Keratinocyte (primary cell): ENCODE measurements around the gene GLS. TPM values are rescaled to one million over a fixed set of nuclear protein-coding genes. Genes with fewer than 3 reads are reported as not detected.
"Not testable (repeated sequence)": the region's sequence is repeated elsewhere in the genome, so short reads cannot be mapped to it uniquely, and the experiment has no call there.

Experiments used
- DNase-seq: peaks from one replicate; pipeline ENCODE4 v3.0.0-alpha.2; 2011; ENCODE audit warnings: low read depth, missing footprints, low spot score
- FAIRE-seq: peaks from 2 replicates; lab custom pipeline; 2011; peaks lifted over from hg19 to GRCh38; lab: Jason Lieb, UNC
- H2AFZ ChIP-seq: 2 replicates; pipeline ENCODE4 v1.6.0; 2012; ENCODE audit warnings: low read length, control low read depth, inconsistent platforms; ENCODE audit not compliant: control insufficient read depth
- H3K27ac ChIP-seq: 2 replicates; pipeline ENCODE4 v1.5.1; 2011; ENCODE audit warnings: low read length; ENCODE audit not compliant: control insufficient read depth, insufficient read depth
- H3K27me3 ChIP-seq: 3 replicates; pipeline ENCODE4 v1.6.0; 2011; ENCODE audit warnings: low read length; ENCODE audit not compliant: control insufficient read depth, insufficient read depth; ENCODE audit errors: extremely low read depth
- H3K36me3 ChIP-seq, 2 experiments: 2 replicates in 1 of 2; 3 replicates in 1 of 2; pipeline ENCODE4 v1.5.1; 2011; ENCODE audit warnings: low read length in 2 of 2, mild to moderate bottlenecking in 1 of 2; ENCODE audit not compliant: control insufficient read depth in 2 of 2, insufficient read depth in 2 of 2; ENCODE audit errors: extremely low read depth in 1 of 2
- H3K4me1 ChIP-seq: 3 replicates; pipeline ENCODE4 v1.5.1; 2011; ENCODE audit warnings: low read length; ENCODE audit not compliant: control insufficient read depth, insufficient read depth; ENCODE audit errors: extremely low read depth
- H3K4me2 ChIP-seq: 3 replicates; pipeline ENCODE4 v1.6.0; 2011; ENCODE audit warnings: low read depth, low read length; ENCODE audit not compliant: control insufficient read depth, insufficient read depth; ENCODE audit errors: extremely low read depth
- H3K4me3 ChIP-seq, 3 experiments: fragments of 200-600 bp in 1 of 3; sonication (generic) in 1 of 3; 2 replicates in 2 of 3; 3 replicates in 1 of 3; pipeline ENCODE4 v1.5.1; 2011 to 2016; ENCODE audit warnings: low read length in 3 of 3, mild to moderate bottlenecking in 3 of 3, control low read depth in 2 of 3, inconsistent platforms in 1 of 3, low read depth in 1 of 3, mixed read lengths in 1 of 3, mixed run types in 1 of 3, moderate library complexity in 1 of 3; ENCODE audit not compliant: control insufficient read depth in 2 of 3, insufficient read depth in 2 of 3; ENCODE audit errors: extremely low read depth in 1 of 3
- H3K79me2 ChIP-seq: 2 replicates; pipeline ENCODE4 v1.6.0; 2012; ENCODE audit warnings: low read length; ENCODE audit not compliant: control insufficient read depth, insufficient read depth
- H3K9ac ChIP-seq: 3 replicates; pipeline ENCODE4 v1.6.0; 2011; ENCODE audit warnings: low read length; ENCODE audit not compliant: control insufficient read depth, insufficient read depth; ENCODE audit errors: extremely low read depth
- H3K9me1 ChIP-seq: 3 replicates; pipeline ENCODE4 v1.6.0; 2011; ENCODE audit warnings: low read length; ENCODE audit not compliant: control insufficient read depth, insufficient read depth; ENCODE audit errors: extremely low read depth
- H3K9me3 ChIP-seq: 2 replicates; pipeline ENCODE4 v1.5.1; 2012; ENCODE audit warnings: low read depth, low read length; ENCODE audit not compliant: control insufficient read depth
- H4K20me1 ChIP-seq: 3 replicates; pipeline ENCODE4 v1.6.0; 2011; ENCODE audit warnings: low read length; ENCODE audit not compliant: control insufficient read depth, insufficient read depth; ENCODE audit errors: extremely low read depth
- EZH2 ChIP-seq: IDR thresholded peaks from one replicate; pipeline ENCODE4 v1.6.1; 2012; ENCODE audit warnings: inconsistent platforms, mild to moderate bottlenecking, low read length, moderate library complexity
- dilution Hi-C: fragments of 300-500 bp; cut with MboI; formaldehyde crosslinking; loops from one replicate; pipeline ENCODE4 v1.7.0; 2020; ENCODE audit warnings: low sequenced_read_pairs; ENCODE audit not compliant: extremely low pct_ligation_motif_present
- polyA plus RNA-seq, 5 experiments: library from polyadenylated mRNA; depleted of rRNA in 3 of 5; stranded (reverse) in 3 of 5; stranded (forward) in 1 of 5; unstranded in 1 of 5; fragments of >200 nt; gene quantifications; 1 replicate in 1 of 5; 2 replicates in 3 of 5; 3 replicates in 1 of 5; pipeline versions ENCODE4 v1.2.1 to v1.2.3, GENCODE V29; 2011 to 2012; ENCODE audit warnings: missing spikeins in 2 of 5, low read depth in 1 of 5, low replicate concordance in 1 of 5
- TF ChIP-seq, protein P1 (sequence below), 3 experiments: IDR thresholded peaks in 1 of 3; conservative IDR thresholded peaks in 1 of 3; optimal IDR thresholded peaks in 1 of 3; 2 replicates in 2 of 3; 3 replicates in 1 of 3; pipeline versions ENCODE3 to v1.5.1; 2011; ENCODE audit warnings: low read length in 3 of 3, mild to moderate bottlenecking in 3 of 3, moderate library complexity in 2 of 3, control low read depth in 1 of 3, inconsistent platforms in 1 of 3; ENCODE audit not compliant: insufficient read depth in 2 of 3; ENCODE audit errors: extremely low read depth in 1 of 3

Gene GLS
- polyA plus RNA-seq, 1 donor (not counting 4 experiments of a cell fraction or from before 2014, with no cell fraction given): 130 TPM

GRCh38 chr2:190993292-190993643 is 112.6 kb downstream of the GLS start:
- no peaks in the 10 kb centered on the region for H4K20me1 ChIP-seq
- no peaks in the 10 kb centered on the region for H3K9me3 ChIP-seq
- no peak overlapping the region for H3K9ac ChIP-seq
- DNase-seq (no peak), FAIRE-seq (no peak)
- no peak overlapping the region for H3K27ac ChIP-seq
- no peaks in the 10 kb centered on the region for H3K4me1 ChIP-seq
- no peak overlapping the region for H3K4me3 ChIP-seq
- TF ChIP-seq EZH2: no peak
- TF ChIP-seq, protein P1, sequence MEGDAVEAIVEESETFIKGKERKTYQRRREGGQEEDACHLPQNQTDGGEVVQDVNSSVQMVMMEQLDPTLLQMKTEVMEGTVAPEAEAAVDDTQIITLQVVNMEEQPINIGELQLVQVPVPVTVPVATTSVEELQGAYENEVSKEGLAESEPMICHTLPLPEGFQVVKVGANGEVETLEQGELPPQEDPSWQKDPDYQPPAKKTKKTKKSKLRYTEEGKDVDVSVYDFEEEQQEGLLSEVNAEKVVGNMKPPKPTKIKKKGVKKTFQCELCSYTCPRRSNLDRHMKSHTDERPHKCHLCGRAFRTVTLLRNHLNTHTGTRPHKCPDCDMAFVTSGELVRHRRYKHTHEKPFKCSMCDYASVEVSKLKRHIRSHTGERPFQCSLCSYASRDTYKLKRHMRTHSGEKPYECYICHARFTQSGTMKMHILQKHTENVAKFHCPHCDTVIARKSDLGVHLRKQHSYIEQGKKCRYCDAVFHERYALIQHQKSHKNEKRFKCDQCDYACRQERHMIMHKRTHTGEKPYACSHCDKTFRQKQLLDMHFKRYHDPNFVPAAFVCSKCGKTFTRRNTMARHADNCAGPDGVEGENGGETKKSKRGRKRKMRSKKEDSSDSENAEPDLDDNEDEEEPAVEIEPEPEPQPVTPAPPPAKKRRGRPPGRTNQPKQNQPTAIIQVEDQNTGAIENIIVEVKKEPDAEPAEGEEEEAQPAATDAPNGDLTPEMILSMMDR (optimal IDR thresholded peaks at IDR 0.05 in 1 of 3, IDR thresholded peaks at IDR 0.05 in 1 of 3, conservative IDR thresholded peaks at IDR 0.05 in 1 of 3; ENCODE audit: extremely low read depth in 1 of 3, insufficient read depth in 2 of 3, low read length in 3 of 3): no peak
- H3K36me3 ChIP-seq: peaks cover 51 to 58% of the 10 kb centered on the region in 2 experiments
- H3K4me2 ChIP-seq: no peak overlapping the region
- dilution Hi-C loops: no loop called here
- no peaks in the 10 kb centered on the region for H3K79me2 ChIP-seq
- no peaks in the 10 kb centered on the region for H3K9me1 ChIP-seq
- no peaks in the 10 kb centered on the region for H3K27me3 ChIP-seq
- H2AFZ ChIP-seq: no peak overlapping the region

DNA sequence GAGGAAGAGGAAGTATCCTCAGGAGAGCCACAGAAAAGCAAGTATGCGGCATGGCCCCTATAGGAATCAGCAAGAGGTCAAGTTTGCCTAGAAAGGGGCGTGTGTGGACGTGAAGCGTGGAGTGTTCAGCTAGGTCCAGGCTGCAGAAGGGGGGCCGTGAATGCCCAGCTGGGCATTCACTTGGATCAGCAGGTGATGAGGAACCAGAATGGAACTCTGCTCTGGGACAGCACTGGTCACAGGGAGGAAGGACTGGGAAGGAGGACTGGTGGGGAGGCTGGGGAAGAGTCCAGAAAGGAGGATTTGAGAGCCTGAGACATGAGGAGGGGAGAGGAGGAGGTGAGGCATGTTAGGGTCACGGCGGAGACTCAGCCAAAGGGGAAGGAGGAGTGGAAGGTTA is 113.5 kb downstream of the GLS start:
- no peaks in the 10 kb centered on the region for H3K79me2 ChIP-seq
- H3K9me3 ChIP-seq: no peaks in the 10 kb centered on the region
- H3K4me1 ChIP-seq: no peaks in the 10 kb centered on the region
- H3K36me3 ChIP-seq: peaks cover 51 to 52% of the 10 kb centered on the region in 2 experiments
- FAIRE-seq: no peak
- H3K4me3 ChIP-seq: no peak overlapping the region
- DNase-seq: no peak
- no peak overlapping the region for H2AFZ ChIP-seq
- no peak overlapping the region for H3K4me2 ChIP-seq
- H3K9me1 ChIP-seq: no peaks in the 10 kb centered on the region
- no peaks in the 10 kb centered on the region for H4K20me1 ChIP-seq
- no peak for TF ChIP-seq EZH2
- TF ChIP-seq, protein P1 (optimal IDR thresholded peaks at IDR 0.05 in 1 of 3, IDR thresholded peaks at IDR 0.05 in 1 of 3, conservative IDR thresholded peaks at IDR 0.05 in 1 of 3; ENCODE audit: extremely low read depth in 1 of 3, insufficient read depth in 2 of 3, low read length in 3 of 3): no peak
- H3K27ac ChIP-seq: no peak overlapping the region
- dilution Hi-C loops: no loop called here
- H3K27me3 ChIP-seq: no peaks in the 10 kb centered on the region
- no peak overlapping the region for H3K9ac ChIP-seq

DNA sequence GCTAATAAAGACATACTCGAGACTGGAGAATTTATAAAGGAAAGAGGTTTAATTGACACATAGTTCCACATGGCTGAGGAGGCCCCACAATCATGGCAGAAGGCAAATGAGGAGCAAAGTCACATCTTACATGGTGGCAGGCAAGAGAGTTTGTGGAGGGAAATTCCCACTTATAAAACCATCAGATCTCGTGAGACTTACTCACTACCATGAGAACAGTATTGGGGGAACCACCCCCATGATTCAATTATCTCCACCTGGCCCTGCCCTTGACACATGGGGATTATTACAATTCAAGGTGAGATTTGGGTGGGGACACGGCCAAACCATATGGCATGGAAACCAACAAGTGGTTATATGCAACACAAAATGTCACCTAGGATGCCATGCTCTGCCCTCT is 114.7 kb downstream of the GLS start:
- DNase-seq, H4K20me1 ChIP-seq, H3K27ac ChIP-seq, H3K4me1 ChIP-seq, H2AFZ ChIP-seq, H3K9me3 ChIP-seq, FAIRE-seq, H3K4me2 ChIP-seq, H3K9me1 ChIP-seq, H3K27me3 ChIP-seq, H3K4me3 ChIP-seq, H3K79me2 ChIP-seq, H3K9ac ChIP-seq, dilution Hi-C loops: not testable (repeated sequence)
- peaks cover 49 to 53% of the 10 kb centered on the region in 2 experiments for H3K36me3 ChIP-seq
